Neutrophil (primary cell): ENCODE results near the gene HSPA4L.

Source experiments
- H3K27ac ChIP-seq: fragments of 200-600 bp; sonication (generic); 2 replicates; pipeline ENCODE4 v1.5.1; 2016; ENCODE audit warnings: mild to moderate bottlenecking, moderate library complexity
- H3K27me3 ChIP-seq: fragments of 200-600 bp; sonication (generic); 2 replicates; pipeline ENCODE4 v1.6.0; 2016; ENCODE audit warnings: mild to moderate bottlenecking
- H3K36me3 ChIP-seq: fragments of 200-600 bp; sonication (generic); 2 replicates; pipeline ENCODE4 v1.5.1; 2017
- H3K4me1 ChIP-seq, 2 experiments: fragments of 200-600 bp in 1 of 2; sonication (generic) in 1 of 2; 1 replicate in 1 of 2; 2 replicates in 1 of 2; pipeline versions ENCODE4 v1.5.1 to v1.6.1; 2013 to 2016; ENCODE audit warnings: low read depth in 1 of 2, low read length in 1 of 2, mild to moderate bottlenecking in 1 of 2, moderate library complexity in 1 of 2; ENCODE audit not compliant: control insufficient read depth in 1 of 2, insufficient read depth in 1 of 2
- H3K4me3 ChIP-seq, 2 experiments: fragments of 200-600 bp in 1 of 2; sonication (generic) in 1 of 2; 1 replicate in 1 of 2; 2 replicates in 1 of 2; pipeline ENCODE4 v1.5.1; 2013 to 2016; ENCODE audit warnings: low read depth in 1 of 2, low read length in 1 of 2, mild to moderate bottlenecking in 1 of 2, moderate library complexity in 1 of 2
- H3K9me3 ChIP-seq: fragments of 200-600 bp; sonication (generic); 2 replicates; pipeline ENCODE4 v1.5.1; 2016
- CTCF ChIP-seq: fragments of 200-600 bp; sonication (generic); IDR thresholded peaks from 2 replicates; pipeline ENCODE4 v1.5.1; 2016; ENCODE audit warnings: antibody characterized with exemption

HSPA4L gene

GRCh38 chr4:127809173-127809800 is 27.2 kb downstream of the HSPA4L start:
- no peaks in the 10 kb centered on the region for H3K9me3 ChIP-seq
- no peak overlapping the region for H3K4me3 ChIP-seq
- H3K4me1 ChIP-seq: no peaks in the 10 kb centered on the region
- no peak overlapping the region for H3K27ac ChIP-seq
- TF ChIP-seq CTCF: no peak
- no peaks in the 10 kb centered on the region for H3K27me3 ChIP-seq
- no peaks in the 10 kb centered on the region for H3K36me3 ChIP-seq

DNA sequence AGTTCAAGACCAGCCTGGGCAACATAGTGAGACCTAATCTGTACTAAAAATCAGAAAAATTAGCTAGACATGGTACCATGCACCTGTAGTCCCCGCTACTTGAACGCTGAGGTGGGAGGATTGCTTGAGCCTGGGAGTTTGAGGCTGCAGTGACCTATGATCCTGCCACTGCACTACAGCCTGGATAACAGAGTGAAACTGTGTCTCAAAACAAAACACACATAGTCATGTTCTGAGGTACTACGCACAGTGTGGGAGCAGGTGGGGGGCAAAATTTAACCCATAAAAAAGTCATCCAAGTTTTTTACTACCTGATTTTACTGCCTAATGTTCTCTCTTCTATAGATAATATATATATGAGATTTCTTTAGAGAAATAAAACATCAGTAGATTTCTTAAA is 28.4 kb downstream of the HSPA4L start:
- H3K27me3 ChIP-seq: no peaks in the 10 kb centered on the region
- no peak overlapping the region for H3K27ac ChIP-seq
- TF ChIP-seq CTCF: no peak
- no peak overlapping the region for H3K4me3 ChIP-seq
- no peaks in the 10 kb centered on the region for H3K9me3 ChIP-seq
- no peaks in the 10 kb centered on the region for H3K36me3 ChIP-seq
- no peaks in the 10 kb centered on the region for H3K4me1 ChIP-seq

GRCh38 chr4:127822430-127822829 is 40.3 kb downstream of the HSPA4L start:
- Histone ChIP-seq H3K27me3 (no peaks in the 10 kb centered on the region), H3K36me3 (no peaks in the 10 kb centered on the region), H3K4me1 (no peaks in the 10 kb centered on the region), H3K27ac (no peak overlapping the region), H3K4me3 (no peak overlapping the region), H3K9me3 (no peaks in the 10 kb centered on the region)
- TF ChIP-seq CTCF: no peak

DNA sequence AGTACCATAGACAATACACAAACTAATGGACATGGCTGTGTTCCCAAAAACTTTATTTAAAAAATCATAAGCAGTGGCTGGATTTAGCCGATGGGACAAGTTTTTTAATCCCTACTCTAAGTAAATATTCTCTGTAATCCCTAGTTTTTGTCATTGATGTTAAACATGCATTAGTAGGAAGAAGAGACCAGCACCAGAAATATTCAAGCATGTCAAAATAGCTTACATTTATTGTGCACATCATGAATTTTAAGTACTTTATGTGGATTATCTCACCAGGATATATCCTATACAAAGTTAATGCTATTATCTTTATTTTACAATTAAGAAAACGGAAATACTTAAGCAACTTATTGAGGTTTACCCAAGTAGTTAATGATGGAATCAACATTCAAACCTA is 46.0 kb downstream of the HSPA4L start:
- TF ChIP-seq CTCF: no peak
- Histone ChIP-seq H3K9me3 (no peaks in the 10 kb centered on the region), H3K27me3 (no peaks in the 10 kb centered on the region), H3K4me3 (no peak overlapping the region), H3K36me3 (no peaks in the 10 kb centered on the region), H3K4me1 (no peaks in the 10 kb centered on the region), H3K27ac (no peak overlapping the region)

DNA sequence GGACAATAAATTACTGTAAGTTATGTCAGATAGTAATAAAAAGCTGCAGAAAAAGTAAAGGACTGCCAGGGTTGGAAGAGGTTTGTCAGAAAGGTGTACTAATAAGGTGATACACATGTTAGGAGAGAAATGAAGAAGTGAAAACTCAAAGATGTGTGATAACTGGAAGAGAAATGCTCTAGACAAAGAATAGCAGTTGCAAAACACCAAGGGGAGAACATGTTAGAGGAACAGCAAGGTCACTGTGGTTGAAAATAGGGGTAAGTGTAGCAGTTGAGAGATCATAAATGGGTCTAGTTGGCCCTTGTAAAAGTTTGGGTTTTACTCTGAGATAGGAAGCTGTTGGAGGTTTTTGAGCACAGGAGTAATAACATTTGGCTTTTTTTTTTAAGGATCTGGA is 46.9 kb downstream of the HSPA4L start:
- Histone ChIP-seq H3K9me3 (no peaks in the 10 kb centered on the region), H3K4me3 (no peak overlapping the region), H3K4me1 (no peaks in the 10 kb centered on the region), H3K36me3 (no peaks in the 10 kb centered on the region), H3K27ac (no peak overlapping the region), H3K27me3 (no peaks in the 10 kb centered on the region)
- no peak for TF ChIP-seq CTCF

- H3K36me3 ChIP-seq: no peaks in the 10 kb centered on the region
- TF ChIP-seq CTCF: no peak
- no peak overlapping the region for H3K4me3 ChIP-seq
- H3K27me3 ChIP-seq: no peaks in the 10 kb centered on the region
- H3K27ac ChIP-seq: no peak overlapping the region
- no peaks in the 10 kb centered on the region for H3K4me1 ChIP-seq
- H3K9me3 ChIP-seq: no peaks in the 10 kb centered on the region
These were observed 50.5 kb downstream of the HSPA4L start for GRCh38 chr4:127832585-127832984.
